ENCODE results near the gene IGFBP2. TPM values are rescaled to one million over a fixed set of nuclear protein-coding genes. Genes with fewer than 3 reads are reported as not detected.

IGFBP2 gene
- total RNA-seq, 1 experiment from 2014 or later = 54.8 TPM

- ATAC-seq (no peak), DNase-seq (ENCODE audit: low read depth, low spot score) (no peak)
- TF ChIP-seq, protein P1, sequence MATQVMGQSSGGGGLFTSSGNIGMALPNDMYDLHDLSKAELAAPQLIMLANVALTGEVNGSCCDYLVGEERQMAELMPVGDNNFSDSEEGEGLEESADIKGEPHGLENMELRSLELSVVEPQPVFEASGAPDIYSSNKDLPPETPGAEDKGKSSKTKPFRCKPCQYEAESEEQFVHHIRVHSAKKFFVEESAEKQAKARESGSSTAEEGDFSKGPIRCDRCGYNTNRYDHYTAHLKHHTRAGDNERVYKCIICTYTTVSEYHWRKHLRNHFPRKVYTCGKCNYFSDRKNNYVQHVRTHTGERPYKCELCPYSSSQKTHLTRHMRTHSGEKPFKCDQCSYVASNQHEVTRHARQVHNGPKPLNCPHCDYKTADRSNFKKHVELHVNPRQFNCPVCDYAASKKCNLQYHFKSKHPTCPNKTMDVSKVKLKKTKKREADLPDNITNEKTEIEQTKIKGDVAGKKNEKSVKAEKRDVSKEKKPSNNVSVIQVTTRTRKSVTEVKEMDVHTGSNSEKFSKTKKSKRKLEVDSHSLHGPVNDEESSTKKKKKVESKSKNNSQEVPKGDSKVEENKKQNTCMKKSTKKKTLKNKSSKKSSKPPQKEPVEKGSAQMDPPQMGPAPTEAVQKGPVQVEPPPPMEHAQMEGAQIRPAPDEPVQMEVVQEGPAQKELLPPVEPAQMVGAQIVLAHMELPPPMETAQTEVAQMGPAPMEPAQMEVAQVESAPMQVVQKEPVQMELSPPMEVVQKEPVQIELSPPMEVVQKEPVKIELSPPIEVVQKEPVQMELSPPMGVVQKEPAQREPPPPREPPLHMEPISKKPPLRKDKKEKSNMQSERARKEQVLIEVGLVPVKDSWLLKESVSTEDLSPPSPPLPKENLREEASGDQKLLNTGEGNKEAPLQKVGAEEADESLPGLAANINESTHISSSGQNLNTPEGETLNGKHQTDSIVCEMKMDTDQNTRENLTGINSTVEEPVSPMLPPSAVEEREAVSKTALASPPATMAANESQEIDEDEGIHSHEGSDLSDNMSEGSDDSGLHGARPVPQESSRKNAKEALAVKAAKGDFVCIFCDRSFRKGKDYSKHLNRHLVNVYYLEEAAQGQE (IDR thresholded peaks at IDR 0.05; ENCODE audit: insufficient read depth in 1 of 2, low read depth in 2 of 2, low read length in 1 of 2) = no peak
- TF ChIP-seq CTCF (IDR thresholded peaks at IDR 0.05) (no peak), TCF7L2 (IDR thresholded peaks at IDR 0.05; ENCODE audit: low read depth, low read length) (no peak), POLR2AphosphoS5 (IDR thresholded peaks at IDR 0.05; ENCODE audit: low read depth, low read length) (no peak), SIN3A (IDR thresholded peaks at IDR 0.05; ENCODE audit: borderline replicate concordance, insufficient read depth, low read depth, low read length) (no peak)
- Histone ChIP-seq H3K27ac (ENCODE audit: low read length) (no peak overlapping the region), H3K4me3 (ENCODE audit: low read depth in 2 of 2, low read length in 2 of 2) (no peak overlapping the region), H3K36me3 (ENCODE audit: control insufficient read depth, insufficient read depth, low read length) (no peaks in the 10 kb centered on the region), H3K4me1 (ENCODE audit: control insufficient read depth, insufficient read depth, low read length) (no peaks in the 10 kb centered on the region), H3K9me3 (ENCODE audit: control insufficient read depth, insufficient read depth, low read depth, low read length) (no peaks in the 10 kb centered on the region), H3K27me3 (ENCODE audit: control insufficient read depth, insufficient read depth, low read length) (no peaks in the 10 kb centered on the region)
- BruUV-seq (replicated peaks) = no TSS peak
- in situ Hi-C loops (cut with HindIII; ENCODE audit: low pct_unique_long_range_greater_than_20kb, low sequenced_read_pairs) (no loop called here), intact Hi-C loops (cut with micrococcal nuclease; ENCODE audit: unreplicated experiment) (no loop called here)
- ChIA-PET CTCF (interaction anchor here (0.7 kb wide), 1 partner anchor 9 kb away, joined by 3 read pairs; no protein-coding TSS in a partner anchor), POLR2A (no interaction called here)
These were observed 21.4 kb downstream of the IGFBP2 start for GRCh38 chr2:216654528-216655052.

DNA sequence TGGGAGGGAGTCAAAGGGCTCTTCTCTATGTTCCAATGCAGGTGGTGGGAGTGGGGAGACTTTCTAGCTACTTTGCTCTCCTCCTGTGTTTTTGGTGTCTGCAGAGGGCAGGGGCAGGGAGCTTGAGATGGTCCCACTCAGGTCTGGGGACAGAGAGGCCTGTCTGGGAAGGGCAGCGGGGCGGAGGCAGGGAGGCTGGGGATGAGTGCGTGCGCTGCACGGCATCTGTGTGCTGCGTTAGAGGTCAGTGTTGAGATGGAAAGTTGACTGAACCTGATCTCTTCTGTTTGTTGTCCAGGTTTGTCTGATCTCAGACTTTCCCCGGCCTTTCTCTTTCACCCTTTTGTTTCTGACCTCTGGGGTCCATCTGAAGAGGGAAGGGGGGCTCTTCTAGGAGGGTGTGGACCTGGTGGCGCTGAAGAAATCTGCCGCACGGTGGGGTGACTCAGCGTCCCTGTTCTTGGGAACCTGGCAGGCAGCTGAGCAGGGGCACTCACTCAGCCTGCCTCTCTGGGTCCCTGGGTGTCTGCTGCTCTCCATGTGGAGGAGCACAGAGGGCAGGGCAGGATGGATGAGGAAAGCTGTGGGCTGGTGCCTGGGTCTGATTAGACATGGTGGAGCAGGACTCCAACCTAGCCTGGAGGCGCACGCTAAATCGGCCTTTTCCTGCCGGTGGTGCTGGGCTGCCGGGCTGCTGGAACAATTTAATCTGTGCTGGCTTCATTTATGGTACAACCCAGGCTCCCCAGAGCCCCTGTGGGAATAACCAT, 24.1 kb downstream of the IGFBP2 start:
- no peak overlapping the region for H3K4me3 ChIP-seq (ENCODE audit: low read depth in 2 of 2, low read length in 2 of 2)
- no peaks in the 10 kb centered on the region for H3K9me3 ChIP-seq (ENCODE audit: control insufficient read depth, insufficient read depth, low read depth, low read length)
- H3K27ac ChIP-seq (ENCODE audit: low read length) = no peak overlapping the region
- in situ Hi-C loops (cut with HindIII; ENCODE audit: low pct_unique_long_range_greater_than_20kb, low sequenced_read_pairs) = no loop called here
- POLR2A ChIA-PET = no interaction called here
- intact Hi-C loops (cut with micrococcal nuclease; ENCODE audit: unreplicated experiment) = no loop called here
- CTCF ChIA-PET = no interaction called here
- TF ChIP-seq SIN3A (IDR thresholded peaks at IDR 0.05; ENCODE audit: borderline replicate concordance, insufficient read depth, low read depth, low read length) = no peak
- TF ChIP-seq, protein P1 (IDR thresholded peaks at IDR 0.05; ENCODE audit: insufficient read depth in 1 of 2, low read depth in 2 of 2, low read length in 1 of 2) = no peak
- TF ChIP-seq CTCF (IDR thresholded peaks at IDR 0.05) = no peak
- no peak for TF ChIP-seq TCF7L2 (IDR thresholded peaks at IDR 0.05; ENCODE audit: low read depth, low read length)
- TF ChIP-seq POLR2AphosphoS5 (IDR thresholded peaks at IDR 0.05; ENCODE audit: low read depth, low read length) = no peak
- H3K27me3 ChIP-seq (ENCODE audit: control insufficient read depth, insufficient read depth, low read length) = no peaks in the 10 kb centered on the region
- no TSS peak for BruUV-seq (replicated peaks)
- DNase-seq (ENCODE audit: low read depth, low spot score) = no peak
- no peaks in the 10 kb centered on the region for H3K36me3 ChIP-seq (ENCODE audit: control insufficient read depth, insufficient read depth, low read length)
- H3K4me1 ChIP-seq (ENCODE audit: control insufficient read depth, insufficient read depth, low read length) = no peaks in the 10 kb centered on the region
- ATAC-seq = no peak
